Naive thymus-derived CD8-positive, alpha-beta T cell (primary cell): ENCODE measurements around the gene FAM83C. TPM values are rescaled to one million over a fixed set of nuclear protein-coding genes. Genes with fewer than 3 reads are reported as not detected.

Experiments
- ATAC-seq, 2 donors: fragments of 150-1000 bp; cut with Tn5 transposase in 1 of 2; sonication (Bioruptor Pico), chemical (Tn5 transposase) in 1 of 2; 1 replicate in 1 of 2; 2 replicates in 1 of 2; pipeline ENCODE4 v1.10.0; 2021; ENCODE audit warnings: mild to moderate bottlenecking in 2 of 2, moderate library complexity in 2 of 2
- POLR2A ChIA-PET: fragments of 350-600 bp; sonication (Branson Sonifier 250); formaldehyde crosslinking; loops from one replicate; lab custom pipeline; 2021; ENCODE audit warnings: antibody characterized with exemption; lab: Charles Lee
- DNase-seq, 10 donors: peaks; one replicate each; pipeline versions ENCODE4 v3.0.0 to v3.0.0-alpha.2; 2020 to 2022
- H3K27ac Mint-ChIP-seq, 10 donors: one replicate each; pipeline ENCODE4 v1.8.0; 2020 to 2022; ENCODE audit warnings: mild to moderate bottlenecking in 10 of 10, mixed read lengths in 10 of 10, moderate library complexity in 4 of 10, inconsistent platforms in 1 of 10
- H3K27me3 Mint-ChIP-seq, 5 donors: one replicate each; pipeline ENCODE4 v1.8.0; 2021 to 2022; ENCODE audit warnings: mixed read lengths in 5 of 5
- H3K36me3 Mint-ChIP-seq, 3 donors: one replicate each; pipeline ENCODE4 v1.8.0; 2020 to 2022; ENCODE audit warnings: mixed read lengths in 3 of 3, mild to moderate bottlenecking in 2 of 3, inconsistent platforms in 1 of 3
- H3K4me1 Mint-ChIP-seq, 4 donors: one replicate each; pipeline ENCODE4 v1.8.0; 2021 to 2022; ENCODE audit warnings: mixed read lengths in 4 of 4
- H3K4me3 Mint-ChIP-seq, 10 donors: one replicate each; pipeline ENCODE4 v1.8.0; 2020 to 2022; ENCODE audit warnings: mild to moderate bottlenecking in 10 of 10, mixed read lengths in 10 of 10, moderate library complexity in 6 of 10, inconsistent platforms in 1 of 10
- H3K9me3 Mint-ChIP-seq, 9 donors: one replicate each; pipeline ENCODE4 v1.8.0; 2020 to 2022; ENCODE audit warnings: mixed read lengths in 9 of 9, mild to moderate bottlenecking in 3 of 9, inconsistent platforms in 1 of 9, moderate library complexity in 1 of 9
- polyA plus RNA-seq, 3 donors: library from polyadenylated mRNA; unstranded; fragments of 300-500 nt; fragmentation: Illumina TruSeq; gene quantifications; one replicate each; pipeline ENCODE4 v1.2.3, GENCODE V29; 2021
- total RNA-seq, 8 experiments: library from RNA in 2 of 8; stranded (reverse) in 2 of 8; gene quantifications; one replicate each; pipeline ENCODE4 v1.2.3 and lab custom pipeline; 2021 to 2026

FAM83C gene
- total and polyA plus RNA-seq, 5 experiments from 2014 or later: not detected

DNA sequence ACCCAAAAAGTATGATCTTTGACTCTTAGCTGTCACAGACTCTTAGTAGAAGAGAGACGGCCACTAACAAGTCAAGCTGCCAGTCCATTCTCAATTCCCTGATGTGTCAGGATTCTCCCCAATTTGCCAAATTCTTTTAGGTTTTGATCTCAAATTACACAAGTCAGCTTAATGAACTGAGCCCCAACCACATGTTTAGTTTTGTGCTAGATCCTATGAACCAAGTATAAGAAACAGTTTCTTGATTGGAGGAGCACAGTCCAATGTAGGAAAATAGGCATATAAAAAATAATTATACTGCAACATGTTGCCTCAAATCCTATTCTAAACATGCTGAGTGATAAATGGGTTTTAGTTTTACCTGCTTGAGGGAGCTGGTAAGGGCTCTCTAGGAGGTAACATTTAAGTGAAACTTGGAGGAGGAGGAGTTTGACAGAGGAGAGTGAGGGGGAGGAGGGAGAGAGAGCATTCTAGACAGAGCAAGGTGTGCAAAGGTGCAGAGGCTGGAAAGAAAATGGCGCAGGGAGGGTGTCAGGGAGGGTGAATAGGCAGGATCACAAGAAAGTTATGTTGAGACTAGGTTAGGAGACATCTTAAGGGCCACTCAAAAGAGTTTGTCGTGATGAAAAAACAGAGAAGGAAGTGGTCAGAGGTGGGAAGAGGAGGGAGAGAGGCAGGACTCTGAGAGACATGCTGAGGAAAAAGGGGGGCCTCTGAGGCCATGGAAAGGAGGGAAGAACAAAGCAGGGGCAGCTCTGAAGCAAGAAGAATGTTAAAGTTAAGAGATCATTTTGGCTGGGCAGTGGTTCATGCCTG, 22.8 kb upstream of the FAM83C start:
- no peak for DNase-seq
- Mint-ChIP-seq H3K36me3 (peaks cover 0 to 39% (median 5%) of the 10 kb centered on the region in 3 donors), H3K4me3 (no peak overlapping the region), H3K9me3 (no peaks in the 10 kb centered on the region), H3K27ac (peak overlapping the region; percentile 8 to 79 (median 52)), H3K27me3 (no peaks in the 10 kb centered on the region), H3K4me1 (peaks cover 13 to 22% (median 14%) of the 10 kb centered on the region in 4 donors)
- POLR2A ChIA-PET: no interaction called here
- ATAC-seq: no peak

DNA sequence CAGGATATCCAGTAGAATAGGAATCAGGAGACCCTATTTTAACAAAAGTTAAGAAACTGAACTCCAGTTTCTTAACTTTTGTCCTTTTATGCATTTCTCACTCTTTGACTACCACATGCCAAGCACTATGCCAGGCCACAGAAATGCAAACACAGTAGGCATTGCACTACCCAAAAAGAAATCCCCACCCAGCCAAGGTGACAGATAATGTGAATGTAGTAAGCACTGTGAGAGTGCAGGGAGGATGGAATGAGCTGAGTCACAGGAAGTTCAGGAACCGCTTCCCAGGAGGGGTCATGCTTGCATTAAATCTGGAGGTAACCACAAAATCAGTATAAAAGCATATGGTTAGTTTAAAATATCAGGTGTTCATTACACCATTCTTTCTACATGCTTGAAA, 20.1 kb upstream of the FAM83C start:
- H3K27me3 Mint-ChIP-seq: no peaks in the 10 kb centered on the region
- H3K4me1 Mint-ChIP-seq: peaks cover 8 to 22% (median 14%) of the 10 kb centered on the region in 4 donors
- ATAC-seq (no peak), DNase-seq (no peak)
- H3K9me3 Mint-ChIP-seq: no peaks in the 10 kb centered on the region
- POLR2A ChIA-PET: no interaction called here
- H3K4me3 Mint-ChIP-seq: no peak overlapping the region
- no peak overlapping the region for H3K27ac Mint-ChIP-seq
- H3K36me3 Mint-ChIP-seq: peaks cover 0 to 50% (median 5%) of the 10 kb centered on the region in 3 donors

DNA sequence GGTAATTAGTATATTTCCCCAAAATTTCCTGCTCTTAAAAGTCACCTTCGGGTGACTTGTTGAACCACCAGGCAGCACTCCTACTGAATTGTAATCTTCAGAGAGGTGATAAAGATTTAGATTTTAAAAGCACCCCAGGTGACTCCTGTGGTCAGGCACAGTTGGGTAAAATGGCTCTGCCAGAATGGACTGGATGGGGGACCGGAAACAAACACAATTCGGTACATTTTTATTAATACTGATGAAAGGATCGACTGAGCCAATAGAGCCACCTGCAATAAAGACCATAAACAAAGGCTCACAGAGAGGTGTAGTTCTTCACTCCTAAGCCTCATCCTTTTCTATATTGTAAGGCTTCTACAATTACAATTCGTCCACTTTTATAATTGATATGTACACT, 19.6 kb upstream of the FAM83C start:
- ATAC-seq (no peak), DNase-seq (no peak)
- peaks cover 0 to 48% (median 5%) of the 10 kb centered on the region in 3 donors for H3K36me3 Mint-ChIP-seq
- H3K27me3 Mint-ChIP-seq: no peaks in the 10 kb centered on the region
- H3K4me1 Mint-ChIP-seq: peaks cover 8 to 22% (median 14%) of the 10 kb centered on the region in 4 donors
- POLR2A ChIA-PET: no interaction called here
- no peak overlapping the region for H3K27ac Mint-ChIP-seq
- no peak overlapping the region for H3K4me3 Mint-ChIP-seq
- H3K9me3 Mint-ChIP-seq: no peaks in the 10 kb centered on the region

DNA sequence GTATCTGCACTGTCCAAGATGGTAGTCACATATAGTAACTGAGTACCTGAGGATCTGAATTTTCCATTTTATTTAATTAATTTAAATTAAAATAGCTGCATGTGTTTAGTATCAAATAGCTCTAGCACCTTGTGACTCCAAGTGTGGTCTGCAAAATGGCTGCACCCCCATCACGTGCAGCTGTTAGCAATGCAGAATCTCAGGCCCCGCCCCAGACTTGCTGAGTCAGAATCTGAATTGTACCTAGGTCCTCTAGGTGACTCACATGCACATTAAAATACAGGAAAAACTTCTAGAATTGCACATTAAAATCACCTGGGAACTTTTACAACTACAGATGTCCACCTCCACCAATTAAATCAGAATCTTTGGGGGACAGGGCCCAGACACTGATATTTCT, 19.2 kb upstream of the FAM83C start:
- no peak overlapping the region for H3K27ac Mint-ChIP-seq
- H3K4me3 Mint-ChIP-seq: no peak overlapping the region
- DNase-seq: no peak
- no peaks in the 10 kb centered on the region for H3K27me3 Mint-ChIP-seq
- H3K36me3 Mint-ChIP-seq: peaks cover 0 to 47% (median 5%) of the 10 kb centered on the region in 3 donors
- ATAC-seq: no peak
- H3K9me3 Mint-ChIP-seq: no peaks in the 10 kb centered on the region
- POLR2A ChIA-PET: no interaction called here
- H3K4me1 Mint-ChIP-seq: peaks cover 8 to 22% (median 14%) of the 10 kb centered on the region in 4 donors

DNA sequence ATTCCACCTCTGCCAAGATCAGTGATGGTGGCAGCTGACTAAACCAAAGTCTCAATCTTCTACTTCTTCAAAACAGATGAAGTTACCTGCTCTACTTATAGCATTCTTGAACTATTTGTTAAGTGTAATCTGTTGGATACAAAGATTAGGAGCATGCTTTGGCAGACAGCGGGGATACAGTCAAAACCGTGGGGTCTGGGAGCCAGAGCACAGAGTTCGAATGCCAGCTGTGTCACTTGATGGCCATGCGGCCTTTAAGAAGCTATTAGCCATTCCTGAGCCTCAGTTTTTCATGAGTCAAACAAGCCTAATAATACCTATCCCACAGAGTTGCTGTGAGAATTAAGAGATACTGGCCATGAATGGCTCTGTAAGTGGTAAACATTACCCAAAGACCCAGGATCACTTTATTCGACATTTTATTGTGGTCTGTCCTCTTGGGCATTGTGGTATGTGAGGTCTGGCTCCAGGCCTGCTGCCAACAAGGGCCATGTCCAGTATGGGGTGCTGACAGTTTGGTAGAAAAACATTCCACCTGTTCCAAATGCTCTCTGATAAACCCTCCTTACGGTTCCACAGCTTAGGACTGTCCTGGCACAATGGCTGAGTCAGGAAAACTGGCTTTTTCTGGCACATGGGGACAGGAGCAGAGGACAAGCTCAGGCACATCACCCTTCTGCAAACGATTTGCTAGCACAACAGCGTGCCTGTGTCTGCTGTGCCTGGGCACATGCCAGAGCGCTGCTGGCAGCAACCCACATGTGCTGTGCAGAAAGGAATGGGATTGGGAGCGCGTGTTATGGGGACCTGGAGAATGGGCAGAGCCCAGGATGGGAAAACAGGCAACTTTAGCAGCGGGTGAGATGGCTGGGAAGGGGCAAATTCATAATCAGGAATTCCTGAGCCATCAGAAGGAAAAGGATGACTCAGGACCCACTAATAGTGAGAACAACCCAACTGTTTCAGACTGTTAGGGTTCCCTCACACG, 15.7 kb upstream of the FAM83C start:
- POLR2A ChIA-PET: no interaction called here
- Mint-ChIP-seq H3K36me3 (peaks cover 0 to 32% (median 5%) of the 10 kb centered on the region in 3 donors), H3K27ac (peak overlapping the region in 4 of 10 donors; percentile 20 to 77 (median 56)), H3K27me3 (no peaks in the 10 kb centered on the region), H3K9me3 (no peaks in the 10 kb centered on the region), H3K4me1 (peaks cover 4 to 9% (median 7%) of the 10 kb centered on the region in 4 donors), H3K4me3 (no peak overlapping the region)
- DNase-seq: no peak
- ATAC-seq: no peak

DNA sequence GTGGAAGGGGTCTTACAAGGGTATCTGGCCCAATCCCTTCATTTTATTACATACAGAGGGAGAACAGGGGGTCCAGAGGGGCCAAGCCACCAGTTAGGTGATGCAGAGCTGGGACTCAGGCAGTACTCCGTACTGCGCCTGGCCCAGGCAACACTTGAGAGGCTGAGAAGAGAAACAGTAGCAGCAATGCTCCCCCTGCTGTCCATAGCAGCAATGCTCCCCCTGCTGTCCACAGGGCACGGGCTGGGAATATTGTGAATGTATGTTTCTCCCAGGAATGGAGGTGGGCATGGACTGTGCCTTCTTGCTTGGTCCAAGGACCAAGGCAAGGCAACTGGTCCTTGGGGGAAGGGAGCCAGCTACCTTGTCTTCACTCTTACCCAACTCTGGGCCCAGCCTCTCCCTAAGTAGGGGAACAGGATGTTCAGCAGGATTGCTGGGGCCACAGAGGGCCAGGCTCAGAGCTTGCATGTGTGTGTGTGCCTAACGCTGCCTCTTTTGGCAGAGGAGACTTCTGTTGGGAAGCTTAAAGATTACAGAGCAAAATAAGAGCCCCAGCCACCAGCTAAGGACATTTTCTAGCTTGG, 14.8 kb upstream of the FAM83C start:
- H3K4me1 Mint-ChIP-seq: peaks cover 2 to 9% (median 7%) of the 10 kb centered on the region in 4 donors
- peaks cover 0 to 24% (median 2%) of the 10 kb centered on the region in 3 donors for H3K36me3 Mint-ChIP-seq
- no peaks in the 10 kb centered on the region for H3K9me3 Mint-ChIP-seq
- POLR2A ChIA-PET: no interaction called here
- DNase-seq: peak in 1 of 10 donors; percentile 8
- no peak overlapping the region for H3K4me3 Mint-ChIP-seq
- peak; percentile 40 to 43 for ATAC-seq
- no peaks in the 10 kb centered on the region for H3K27me3 Mint-ChIP-seq
- H3K27ac Mint-ChIP-seq: peak overlapping the region in 8 of 10 donors; percentile 3 to 46 (median 12)

DNA sequence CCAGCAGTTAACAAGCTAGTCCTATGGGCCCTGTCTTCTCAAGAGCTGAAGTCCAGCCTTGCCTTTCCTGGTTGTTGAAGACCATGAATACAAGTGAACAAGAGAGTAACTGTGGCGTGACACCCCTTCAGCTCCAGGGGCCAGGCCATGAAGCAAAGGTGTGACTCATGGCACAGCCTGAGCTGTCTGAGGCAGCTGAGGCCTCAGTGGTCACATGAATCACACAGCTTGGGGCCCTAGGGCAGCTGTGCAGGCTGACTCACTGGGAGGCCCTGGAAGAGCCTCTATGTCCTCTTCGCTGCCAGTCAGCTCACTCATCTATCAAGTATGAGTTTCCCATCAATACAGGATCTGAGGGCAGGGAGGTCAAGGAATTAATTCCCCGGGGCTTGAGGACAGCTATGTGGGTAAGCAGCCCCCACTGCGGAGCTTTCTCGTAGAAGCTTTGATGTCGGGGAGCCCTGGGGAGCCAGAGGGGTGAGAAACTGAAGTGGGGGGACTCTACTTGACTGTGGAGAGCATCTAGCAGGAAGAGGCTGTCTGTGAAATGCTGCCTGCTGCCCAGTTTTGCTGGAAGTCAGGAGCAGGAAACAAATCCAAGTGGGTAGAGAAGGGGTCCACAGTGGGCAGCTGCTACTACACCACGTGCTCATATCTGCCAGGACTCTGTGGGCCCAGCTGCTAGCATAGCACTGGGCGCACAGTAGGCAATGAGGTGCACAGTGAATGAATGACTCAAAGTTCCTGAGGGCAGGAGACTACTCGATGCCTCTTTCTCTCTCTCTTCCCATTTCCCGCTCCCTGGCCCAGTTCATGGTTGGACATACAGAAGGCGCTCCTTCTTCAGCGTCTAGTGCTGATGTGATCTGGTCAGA, 13.7 kb upstream of the FAM83C start:
- POLR2A ChIA-PET: interaction anchor here (0.5 to 0.6 kb wide), 2 partner anchors 133 to 186 kb away, joined by 3 read pairs; no protein-coding TSS in a partner anchor
- Mint-ChIP-seq H3K27ac (peak overlapping the region in 5 of 10 donors; percentile 5 to 74 (median 12)), H3K9me3 (no peaks in the 10 kb centered on the region), H3K4me1 (peaks cover 2 to 9% (median 7%) of the 10 kb centered on the region in 4 donors), H3K4me3 (no peak overlapping the region), H3K36me3 (peaks cover 0 to 20% (median 2%) of the 10 kb centered on the region in 3 donors), H3K27me3 (no peaks in the 10 kb centered on the region)
- DNase-seq (peak in 1 of 10 donors; percentile 23), ATAC-seq (no peak)

DNA sequence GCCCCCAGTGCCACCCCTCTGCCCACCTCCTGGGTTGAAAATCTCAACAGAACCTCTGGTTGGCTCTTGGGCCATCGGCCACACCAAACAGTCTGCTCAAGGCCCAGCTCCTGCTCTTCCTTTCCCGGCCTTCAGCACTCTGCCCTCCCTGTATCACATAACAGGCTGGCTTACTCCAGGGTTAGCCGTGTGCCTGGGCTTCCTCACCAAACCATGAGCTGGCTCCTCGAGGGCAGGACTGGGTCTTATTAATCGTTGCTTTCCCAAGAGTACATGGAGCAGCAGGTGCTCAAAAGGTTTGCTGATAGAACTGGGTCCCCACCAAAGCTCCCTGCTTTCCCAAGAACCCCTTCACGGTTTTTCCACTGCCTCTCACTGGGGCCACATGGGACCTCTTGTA, 12.7 kb upstream of the FAM83C start:
- Mint-ChIP-seq H3K27me3 (no peaks in the 10 kb centered on the region), H3K9me3 (no peaks in the 10 kb centered on the region), H3K36me3 (peaks cover 0 to 16% (median 2%) of the 10 kb centered on the region in 3 donors), H3K4me1 (peaks cover 2 to 9% (median 7%) of the 10 kb centered on the region in 4 donors), H3K27ac (peak overlapping the region in 5 of 10 donors; percentile 0 to 85 (median 61)), H3K4me3 (no peak overlapping the region)
- POLR2A ChIA-PET: interaction anchor here (0.6 to 0.9 kb wide), 3 partner anchors 109 to 209 kb away, joined by 3 read pairs; no protein-coding TSS in a partner anchor
- DNase-seq (no peak), ATAC-seq (no peak)

DNA sequence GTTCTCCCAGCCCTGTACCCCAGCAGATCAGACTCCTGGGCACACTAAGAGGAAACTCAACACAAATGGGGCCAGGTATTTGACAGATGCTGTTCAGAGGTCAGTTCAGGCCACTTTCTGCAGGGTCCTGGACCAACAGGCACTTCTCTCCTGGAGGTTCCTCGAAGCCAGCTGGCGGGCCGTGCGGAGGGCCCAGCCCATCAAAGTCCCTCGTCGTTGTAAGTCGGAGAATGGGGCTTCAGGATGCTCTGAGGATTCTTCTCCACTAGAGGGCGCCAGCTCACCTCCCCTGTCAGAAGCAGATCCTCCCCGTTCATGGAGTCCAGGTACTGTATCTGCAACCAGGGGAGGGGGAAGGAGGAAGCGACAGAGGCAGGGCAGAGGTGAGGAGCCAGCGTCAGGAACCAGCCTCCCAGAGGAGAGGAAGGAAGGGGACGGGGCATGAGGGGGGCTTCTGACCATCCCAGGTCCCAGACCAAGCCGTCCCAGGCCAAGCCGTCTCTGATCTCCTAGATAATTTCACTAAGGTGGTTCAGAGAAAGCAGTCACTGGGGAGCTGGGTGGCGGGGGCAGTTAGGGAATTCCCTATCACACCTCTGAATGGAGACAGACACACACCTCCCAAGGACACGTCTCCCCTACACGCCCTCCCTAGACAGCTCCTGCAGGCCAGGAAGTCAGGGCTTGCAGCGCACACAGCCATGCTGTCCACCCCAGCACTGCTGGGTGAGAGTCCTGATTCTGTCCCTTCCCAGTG, 11.7 kb upstream of the FAM83C start:
- POLR2A ChIA-PET: interaction anchor here (0.8 to 1.4 kb wide), 2 partner anchors 26 to 207 kb away, joined by 3 read pairs; partner anchors contain the start of gene MMP24OS

DNA sequence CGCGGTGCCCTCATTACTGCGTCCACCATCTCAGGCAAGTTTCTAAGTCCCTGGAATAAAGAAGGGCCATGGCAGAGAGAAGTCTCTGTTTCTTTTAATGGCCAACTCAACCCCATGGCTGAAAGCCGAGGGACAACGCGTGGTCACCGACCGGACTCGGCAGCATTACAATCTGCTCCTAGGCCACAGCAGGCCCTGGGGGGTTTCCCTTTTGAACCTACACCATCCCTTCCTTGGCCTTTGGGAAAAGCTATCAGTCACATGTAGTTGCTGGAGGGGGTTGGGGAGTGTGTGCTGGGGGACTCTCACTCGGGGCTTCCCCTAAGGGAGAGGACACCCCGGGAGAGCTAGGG, 11.1 kb upstream of the FAM83C start:
- H3K4me1 Mint-ChIP-seq: peaks cover 4 to 9% (median 7%) of the 10 kb centered on the region in 4 donors
- no peaks in the 10 kb centered on the region for H3K9me3 Mint-ChIP-seq
- POLR2A ChIA-PET: interaction anchor here (1.4 kb wide), 1 partner anchor 25 kb away, joined by 3 read pairs; the partner anchor contains the start of gene MMP24OS
- no peaks in the 10 kb centered on the region for H3K27me3 Mint-ChIP-seq
- DNase-seq: no peak
- no peak overlapping the region for H3K4me3 Mint-ChIP-seq
- no peak for ATAC-seq
- H3K36me3 Mint-ChIP-seq: peaks cover 0 to 10% (median 2%) of the 10 kb centered on the region in 3 donors
- peak overlapping the region in 3 of 10 donors; percentile 46 to 85 (median 82) for H3K27ac Mint-ChIP-seq

More for the DNA sequence above, 11.7 kb upstream of the FAM83C start:
- Mint-ChIP-seq H3K27ac (peak overlapping the region in 7 of 10 donors; percentile 45 to 85 (median 60)), H3K4me3 (no peak overlapping the region), H3K9me3 (no peaks in the 10 kb centered on the region), H3K4me1 (peaks cover 2 to 9% (median 7%) of the 10 kb centered on the region in 4 donors), H3K36me3 (peaks cover 0 to 10% (median 2%) of the 10 kb centered on the region in 3 donors), H3K27me3 (no peaks in the 10 kb centered on the region)
- ATAC-seq: peak; percentile 97 to 99
- peak; percentile 63 to 91 (median 82) for DNase-seq
